GM21723 (cell line): ENCODE measurements around the gene LILRA2.
A peak's percentile ranks its signal among the peaks of the same experiment; 100 is the strongest.
"Not testable (repeated sequence)": the region's sequence is repeated elsewhere in the genome, so short reads cannot be mapped to it uniquely, and the experiment has no call there.

Experiments used
- ATAC-seq: cut with Tn5 transposase; IDR thresholded peaks from one replicate; pipeline ENCODE4 v1.9.1; 2021; ENCODE audit warnings: mild to moderate bottlenecking, moderate library complexity; ENCODE audit not compliant: unreplicated experiment

The LILRA2 gene

GRCh38 chr19:54570316-54570715, 3.3 kb upstream of the LILRA2 start:
- no peak for ATAC-seq

GRCh38 chr19:54571715-54572615, 1.6 kb upstream of the LILRA2 start:
- not testable (repeated sequence) for ATAC-seq

- ATAC-seq = no peak
These were observed 786 bp upstream of the LILRA2 start for GRCh38 chr19:54572696-54573311.

GRCh38 chr19:54574051-54574450, 461 bp downstream of the LILRA2 start:
- no peak for ATAC-seq

GRCh38 chr19:54574527-54575056, 1.0 kb downstream of the LILRA2 start:
- ATAC-seq = no peak

GRCh38 chr19:54575205-54575604, 1.6 kb downstream of the LILRA2 start:
- ATAC-seq = not testable (repeated sequence)

GRCh38 chr19:54576411-54576976, 2.9 kb downstream of the LILRA2 start:
- no peak for ATAC-seq

- ATAC-seq = no peak
These were observed 3.7 kb downstream of the LILRA2 start for GRCh38 chr19:54577334-54577733.

- ATAC-seq = not testable (repeated sequence)
These were observed 4.7 kb downstream of the LILRA2 start for GRCh38 chr19:54578268-54578667.

- no peak for ATAC-seq
These were observed 12.8 kb downstream of the LILRA2 start for GRCh38 chr19:54586397-54586796.

GRCh38 chr19:54587026-54587425, 13.4 kb downstream of the LILRA2 start:
- no peak for ATAC-seq

GRCh38 chr19:54593445-54593844, 19.9 kb downstream of the LILRA2 start, which contains the start of gene LILRA1:
TSS of gene LILRA1 (plus strand) at chr19:54593632. CDS start at chr19:54594245, 613 bp downstream.
- ATAC-seq = not testable (repeated sequence)

GRCh38 chr19:54593931-54594626, 20.5 kb downstream of the LILRA2 start:
- not testable (repeated sequence) for ATAC-seq

- ATAC-seq = no peak
These were observed 21.1 kb downstream of the LILRA2 start for GRCh38 chr19:54594737-54595136.

- not testable (repeated sequence) for ATAC-seq
These were observed 22.3 kb downstream of the LILRA2 start for GRCh38 chr19:54595680-54596436.

- no peak for ATAC-seq
These were observed 26.6 kb downstream of the LILRA2 start for GRCh38 chr19:54600212-54600611.

GRCh38 chr19:54606230-54606629, 32.6 kb downstream of the LILRA2 start:
- ATAC-seq = no peak

- peak; percentile 68 for ATAC-seq
These were observed 33.5 kb downstream of the LILRA2 start for GRCh38 chr19:54606891-54607784.

- ATAC-seq = no peak
These were observed 34.2 kb downstream of the LILRA2 start for GRCh38 chr19:54607785-54608150.
